Ovary (tissue), 3 donors: ENCODE measurements around the gene RHEB.

ENCODE experiments used
- POLR2A ChIP-seq: fragments of 450-650 bp; IDR thresholded peaks from one replicate; pipeline ENCODE4 v1.6.1; 2017; ENCODE audit warnings: antibody characterized with exemption, mild to moderate bottlenecking, moderate library complexity
- TF ChIP-seq, protein P1 (sequence below), 3 donors: fragments of 450-650 bp in 2 of 3; fragments of 200-600 bp in 1 of 3; IDR thresholded peaks; one replicate each; pipeline versions ENCODE4 v1.5.1 to v1.8.0; 2016 to 2022; ENCODE audit warnings: antibody characterized with exemption in 3 of 3, mild to moderate bottlenecking in 1 of 3
- donor health status: DM: no; HTN: no; CAD: no.

DNA sequence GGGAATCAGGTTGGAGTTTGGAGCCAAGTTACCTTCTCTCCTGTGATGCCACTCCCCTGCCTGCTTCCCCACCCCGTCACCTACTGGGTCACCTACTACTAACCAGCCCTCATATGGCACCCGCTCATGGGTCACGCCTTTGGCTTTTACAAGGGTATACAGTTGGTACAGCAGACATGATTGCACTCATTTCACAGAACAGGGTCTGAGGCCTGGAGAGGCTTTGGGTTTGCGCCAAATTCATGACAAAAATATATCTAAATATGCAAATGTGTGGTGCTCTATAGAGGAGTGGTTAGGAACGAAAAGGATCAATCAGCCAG, 90.5 kb downstream of the RHEB start:
- no peak for TF ChIP-seq POLR2A
- TF ChIP-seq, protein P1, sequence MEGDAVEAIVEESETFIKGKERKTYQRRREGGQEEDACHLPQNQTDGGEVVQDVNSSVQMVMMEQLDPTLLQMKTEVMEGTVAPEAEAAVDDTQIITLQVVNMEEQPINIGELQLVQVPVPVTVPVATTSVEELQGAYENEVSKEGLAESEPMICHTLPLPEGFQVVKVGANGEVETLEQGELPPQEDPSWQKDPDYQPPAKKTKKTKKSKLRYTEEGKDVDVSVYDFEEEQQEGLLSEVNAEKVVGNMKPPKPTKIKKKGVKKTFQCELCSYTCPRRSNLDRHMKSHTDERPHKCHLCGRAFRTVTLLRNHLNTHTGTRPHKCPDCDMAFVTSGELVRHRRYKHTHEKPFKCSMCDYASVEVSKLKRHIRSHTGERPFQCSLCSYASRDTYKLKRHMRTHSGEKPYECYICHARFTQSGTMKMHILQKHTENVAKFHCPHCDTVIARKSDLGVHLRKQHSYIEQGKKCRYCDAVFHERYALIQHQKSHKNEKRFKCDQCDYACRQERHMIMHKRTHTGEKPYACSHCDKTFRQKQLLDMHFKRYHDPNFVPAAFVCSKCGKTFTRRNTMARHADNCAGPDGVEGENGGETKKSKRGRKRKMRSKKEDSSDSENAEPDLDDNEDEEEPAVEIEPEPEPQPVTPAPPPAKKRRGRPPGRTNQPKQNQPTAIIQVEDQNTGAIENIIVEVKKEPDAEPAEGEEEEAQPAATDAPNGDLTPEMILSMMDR (IDR thresholded peaks at IDR 0.05) = no peak
